Measurements from ENCODE around the gene CNOT4.

The CNOT4 gene

DNA sequence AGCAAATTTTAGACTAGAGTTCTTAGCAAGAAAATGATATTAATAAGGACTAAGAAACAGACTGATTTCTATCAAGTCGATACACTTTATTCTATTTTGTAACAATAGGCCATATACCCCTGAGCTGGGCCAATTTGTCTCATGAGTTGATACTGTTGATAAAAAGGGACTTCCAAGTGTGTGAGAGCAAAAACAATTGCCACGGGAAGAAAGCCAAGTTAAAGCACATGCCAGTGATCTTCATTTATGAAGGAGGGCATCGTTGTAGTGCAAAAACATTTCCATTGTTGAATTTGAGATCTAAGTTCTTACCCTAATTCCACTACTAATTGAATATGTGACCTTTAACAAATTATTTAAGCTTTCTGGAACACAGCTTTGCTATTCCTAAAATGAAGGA is 119.9 kb downstream of the CNOT4 start:
- H3K4me3 ChIP-seq (ENCODE audit: low read depth, low read length), result no peak overlapping the region
- in situ Hi-C loops (cut with HindIII; ENCODE audit: low sequenced_read_pairs), result no loop called here
- no peak for DNase-seq (ENCODE audit: low read depth, low spot score)
- TF ChIP-seq, protein P1, sequence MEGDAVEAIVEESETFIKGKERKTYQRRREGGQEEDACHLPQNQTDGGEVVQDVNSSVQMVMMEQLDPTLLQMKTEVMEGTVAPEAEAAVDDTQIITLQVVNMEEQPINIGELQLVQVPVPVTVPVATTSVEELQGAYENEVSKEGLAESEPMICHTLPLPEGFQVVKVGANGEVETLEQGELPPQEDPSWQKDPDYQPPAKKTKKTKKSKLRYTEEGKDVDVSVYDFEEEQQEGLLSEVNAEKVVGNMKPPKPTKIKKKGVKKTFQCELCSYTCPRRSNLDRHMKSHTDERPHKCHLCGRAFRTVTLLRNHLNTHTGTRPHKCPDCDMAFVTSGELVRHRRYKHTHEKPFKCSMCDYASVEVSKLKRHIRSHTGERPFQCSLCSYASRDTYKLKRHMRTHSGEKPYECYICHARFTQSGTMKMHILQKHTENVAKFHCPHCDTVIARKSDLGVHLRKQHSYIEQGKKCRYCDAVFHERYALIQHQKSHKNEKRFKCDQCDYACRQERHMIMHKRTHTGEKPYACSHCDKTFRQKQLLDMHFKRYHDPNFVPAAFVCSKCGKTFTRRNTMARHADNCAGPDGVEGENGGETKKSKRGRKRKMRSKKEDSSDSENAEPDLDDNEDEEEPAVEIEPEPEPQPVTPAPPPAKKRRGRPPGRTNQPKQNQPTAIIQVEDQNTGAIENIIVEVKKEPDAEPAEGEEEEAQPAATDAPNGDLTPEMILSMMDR (IDR thresholded peaks at IDR 0.05; ENCODE audit: low read depth, low read length), result no peak

DNA sequence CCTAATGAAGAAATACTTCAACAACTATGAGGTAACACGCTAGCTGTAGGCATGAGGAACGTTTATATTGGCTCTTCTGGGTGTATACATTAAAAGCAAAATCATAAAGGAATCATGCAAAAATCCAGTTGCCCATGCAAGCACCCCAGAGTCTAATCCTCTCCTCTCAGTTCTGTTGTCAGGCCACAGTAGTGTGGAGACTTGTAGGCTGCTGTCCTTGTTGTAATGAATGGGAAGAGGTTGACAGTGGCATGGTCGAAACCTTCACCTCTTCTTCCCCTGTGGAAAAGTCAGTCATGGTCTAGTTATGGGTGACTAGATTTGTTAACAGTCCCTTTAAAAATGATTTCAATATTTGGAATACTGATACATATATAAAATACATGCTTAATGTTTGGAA is 121.3 kb downstream of the CNOT4 start:
- in situ Hi-C loops (cut with HindIII; ENCODE audit: low sequenced_read_pairs), result no loop called here
- no peak for DNase-seq (ENCODE audit: low read depth, low spot score)
- TF ChIP-seq, protein P1 (IDR thresholded peaks at IDR 0.05; ENCODE audit: low read depth, low read length), result no peak
- H3K4me3 ChIP-seq (ENCODE audit: low read depth, low read length), result no peak overlapping the region

DNA sequence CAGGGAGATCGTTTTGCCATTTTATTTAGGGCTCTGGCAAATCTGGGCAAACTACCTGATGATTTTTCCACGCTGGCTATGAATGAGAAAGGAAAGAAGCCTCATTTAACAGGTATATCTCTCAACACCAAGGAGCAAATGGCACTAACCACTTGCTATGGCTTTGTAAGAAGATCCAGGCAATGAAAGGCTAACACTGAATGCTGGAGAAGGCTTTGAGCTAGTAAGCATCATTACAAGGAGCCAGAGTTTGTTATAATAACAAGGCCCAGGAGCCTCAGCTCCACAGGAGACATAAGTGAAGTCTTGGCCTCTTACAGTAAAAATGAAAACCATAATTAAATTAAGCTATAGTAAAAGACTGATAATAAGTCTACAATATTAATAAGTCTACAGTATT is 123.1 kb downstream of the CNOT4 start:
- in situ Hi-C loops (cut with HindIII; ENCODE audit: low sequenced_read_pairs), result no loop called here
- H3K4me3 ChIP-seq (ENCODE audit: low read depth, low read length), result no peak overlapping the region
- TF ChIP-seq, protein P1 (IDR thresholded peaks at IDR 0.05; ENCODE audit: low read depth, low read length), result no peak
- peak; percentile 6 for DNase-seq (ENCODE audit: low read depth, low spot score)

DNA sequence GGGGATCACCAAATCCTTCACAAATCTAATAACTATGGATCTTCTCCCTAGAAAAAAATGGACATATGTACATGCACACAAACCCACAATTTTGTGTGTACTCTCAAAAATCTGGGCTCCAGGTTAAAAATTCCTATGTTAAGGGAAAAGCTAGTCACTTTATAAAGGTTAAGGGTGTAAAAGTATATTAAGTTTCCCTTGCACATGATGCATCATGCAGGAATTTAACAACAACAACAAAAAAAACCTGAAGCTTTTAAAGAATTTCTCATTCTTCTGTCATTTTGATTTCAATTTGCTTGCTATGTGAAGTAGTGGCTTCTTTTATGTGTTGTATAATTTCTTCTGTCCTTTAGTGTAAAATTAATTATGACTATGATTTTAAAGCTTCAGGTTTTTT is 123.7 kb downstream of the CNOT4 start:
- TF ChIP-seq, protein P1 (IDR thresholded peaks at IDR 0.05; ENCODE audit: low read depth, low read length), result no peak

DNA sequence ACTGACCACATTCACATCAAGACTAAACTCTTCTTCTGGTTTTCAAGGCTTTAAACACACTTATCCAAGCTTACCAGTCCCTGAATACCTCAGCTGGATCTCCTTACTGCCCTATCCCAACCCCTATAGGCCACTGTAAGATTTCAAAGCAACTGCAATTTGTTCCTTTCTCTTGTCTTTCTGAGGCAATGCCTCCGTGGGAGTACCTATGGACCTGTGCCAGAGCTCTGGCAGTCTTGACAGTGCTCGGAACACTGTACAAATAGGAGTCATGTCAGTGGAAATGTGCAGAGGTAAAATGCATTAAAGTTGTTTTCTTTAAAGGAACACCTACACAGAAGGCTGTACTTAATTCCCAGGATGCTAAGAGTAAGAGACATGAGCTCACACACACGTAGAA is 124.7 kb downstream of the CNOT4 start:
- DNase-seq (ENCODE audit: low read depth, low spot score), result peak; percentile 49
- H3K4me3 ChIP-seq (ENCODE audit: low read depth, low read length), result no peak overlapping the region
- TF ChIP-seq, protein P1 (IDR thresholded peaks at IDR 0.05; ENCODE audit: low read depth, low read length), result no peak
- in situ Hi-C loops (cut with HindIII; ENCODE audit: low sequenced_read_pairs), result no loop called here

More for the DNA sequence above, 123.7 kb downstream of the CNOT4 start:
- DNase-seq (ENCODE audit: low read depth, low spot score), result peak; percentile 9
- in situ Hi-C loops (cut with HindIII; ENCODE audit: low sequenced_read_pairs), result no loop called here
- no peak overlapping the region for H3K4me3 ChIP-seq (ENCODE audit: low read depth, low read length)

DNA sequence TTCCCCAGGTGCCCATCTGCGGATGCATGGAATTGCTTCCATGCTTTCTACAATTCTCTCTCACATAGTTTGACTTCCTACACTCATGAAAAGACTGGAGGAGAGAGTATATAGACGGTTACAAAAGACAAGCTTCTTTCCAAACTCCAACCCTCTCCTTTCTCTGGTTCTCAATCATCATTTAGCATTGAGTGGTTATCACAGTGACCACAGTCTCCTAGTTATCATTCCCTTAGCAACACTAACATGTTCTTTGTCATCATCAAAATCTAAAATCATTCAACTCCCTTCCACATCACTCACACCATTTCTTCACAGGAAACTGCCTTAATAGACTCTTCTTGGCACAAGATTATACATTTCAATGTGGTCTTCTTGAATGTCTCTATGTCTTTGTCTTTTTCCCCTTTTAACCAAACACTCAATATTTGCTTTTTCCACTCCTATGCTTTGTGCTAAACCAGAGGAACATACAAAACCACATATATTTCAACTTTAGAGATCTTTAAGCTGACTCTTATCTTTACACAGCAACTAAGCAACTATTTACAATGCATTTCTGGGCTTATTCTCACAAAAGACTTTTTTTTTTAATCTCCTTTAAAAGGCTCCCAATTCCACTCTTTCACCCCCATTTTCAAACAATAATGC is 126.3 kb downstream of the CNOT4 start:
- no peak for DNase-seq (ENCODE audit: low read depth, low spot score)
- TF ChIP-seq, protein P1 (IDR thresholded peaks at IDR 0.05; ENCODE audit: low read depth, low read length), result no peak
- no peak overlapping the region for H3K4me3 ChIP-seq (ENCODE audit: low read depth, low read length)
- in situ Hi-C loops (cut with HindIII; ENCODE audit: low sequenced_read_pairs), result no loop called here
